Neural progenitor cell (in vitro differentiated cells): ENCODE measurements around the gene CAD. TPM values are rescaled to one million over a fixed set of nuclear protein-coding genes. Genes with fewer than 3 reads are reported as not detected.

Source experiments
- DNase-seq: peaks from one replicate; pipeline ENCODE4 v3.0.0-alpha.2; 2016; ENCODE audit warnings: low spot score
- H2AFZ ChIP-seq: fragments of 200-600 bp; sonication (generic); replicated peaks from 2 replicates; pipeline ENCODE4 v1.6.1; 2016; ENCODE audit warnings: antibody characterized with exemption
- H3F3A ChIP-seq: fragments of 200-600 bp; sonication (generic); 2 replicates; pipeline ENCODE4 v1.6.1; 2016; ENCODE audit warnings: antibody characterized with exemption, low read depth
- H3K27ac ChIP-seq: fragments of 200-600 bp; sonication (generic); 2 replicates; pipeline ENCODE4 v1.5.1; 2016; ENCODE audit warnings: mild to moderate bottlenecking
- H3K27me3 ChIP-seq: fragments of 200-600 bp; sonication (generic); 2 replicates; pipeline ENCODE4 v1.6.1; 2016; ENCODE audit warnings: mild to moderate bottlenecking, moderate library complexity
- H3K36me3 ChIP-seq: fragments of 200-600 bp; sonication (generic); 2 replicates; pipeline ENCODE4 v1.5.1; 2016
- H3K4me1 ChIP-seq: fragments of 200-600 bp; sonication (generic); 2 replicates; pipeline ENCODE4 v1.6.1; 2016; ENCODE audit warnings: mixed run types
- H3K4me2 ChIP-seq: fragments of 200-600 bp; sonication (generic); 2 replicates; pipeline ENCODE4 v1.6.1; 2016
- H3K4me3 ChIP-seq: fragments of 200-600 bp; sonication (generic); 2 replicates; pipeline ENCODE4 v1.5.1; 2016
- H3K79me2 ChIP-seq: fragments of 200-600 bp; sonication (generic); 2 replicates; pipeline ENCODE4 v1.6.1; 2016; ENCODE audit warnings: low read depth
- H3K9ac ChIP-seq: fragments of 200-600 bp; sonication (generic); 2 replicates; pipeline ENCODE4 v1.6.1; 2016
- H3K9me3 ChIP-seq: fragments of 200-600 bp; sonication (generic); 2 replicates; pipeline ENCODE4 v1.5.1; 2016; ENCODE audit warnings: low read depth
- H4K20me1 ChIP-seq: fragments of 200-600 bp; sonication (generic); 2 replicates; pipeline ENCODE4 v1.6.1; 2016; ENCODE audit warnings: low read depth
- H3K27ac Mint-ChIP-seq: 3 replicates; pipeline ENCODE4 v1.8.0; 2021; ENCODE audit warnings: mixed read lengths
- H3K27me3 Mint-ChIP-seq: 2 replicates; pipeline ENCODE4 v1.8.0; 2022; ENCODE audit warnings: low read depth, mild to moderate bottlenecking, inconsistent platforms, moderate library complexity, mixed read lengths; ENCODE audit not compliant: insufficient read depth
- H3K36me3 Mint-ChIP-seq: 3 replicates; pipeline ENCODE4 v1.8.0; 2021; ENCODE audit warnings: mixed read lengths
- H3K4me1 Mint-ChIP-seq: 3 replicates; pipeline ENCODE4 v1.8.0; 2021; ENCODE audit warnings: mixed read lengths
- H3K4me3 Mint-ChIP-seq: 3 replicates; pipeline ENCODE4 v1.8.0; 2021; ENCODE audit warnings: mild to moderate bottlenecking, moderate library complexity, mixed read lengths
- H3K9me3 Mint-ChIP-seq: 3 replicates; pipeline ENCODE4 v1.8.0; 2020; ENCODE audit warnings: mixed read lengths
- EZH2 ChIP-seq: fragments of 200-600 bp; sonication (generic); IDR thresholded peaks from 2 replicates; pipeline ENCODE4 v1.6.1; 2017; ENCODE audit warnings: antibody characterized with exemption, mild to moderate bottlenecking, moderate library complexity
- EZH2phosphoT487 ChIP-seq: fragments of 200-600 bp; sonication (generic); IDR thresholded peaks from 2 replicates; pipeline ENCODE4 v1.6.1; 2017; ENCODE audit warnings: antibody characterized with exemption
- total RNA-seq: library from RNA; depleted of rRNA; stranded (reverse); fragments of >200 nt; gene quantifications from 2 replicates; pipeline ENCODE4 v1.2.3, GENCODE V29; 2015; ENCODE audit warnings: low replicate concordance
- TF ChIP-seq, protein P1 (sequence below): fragments of 200-600 bp; sonication (generic); IDR thresholded peaks from 2 replicates; pipeline ENCODE4 v1.5.1; 2017; ENCODE audit warnings: antibody characterized with exemption, mild to moderate bottlenecking

Gene CAD
- total RNA-seq, 1 donor from 2014 or later = 26.5 TPM

DNA sequence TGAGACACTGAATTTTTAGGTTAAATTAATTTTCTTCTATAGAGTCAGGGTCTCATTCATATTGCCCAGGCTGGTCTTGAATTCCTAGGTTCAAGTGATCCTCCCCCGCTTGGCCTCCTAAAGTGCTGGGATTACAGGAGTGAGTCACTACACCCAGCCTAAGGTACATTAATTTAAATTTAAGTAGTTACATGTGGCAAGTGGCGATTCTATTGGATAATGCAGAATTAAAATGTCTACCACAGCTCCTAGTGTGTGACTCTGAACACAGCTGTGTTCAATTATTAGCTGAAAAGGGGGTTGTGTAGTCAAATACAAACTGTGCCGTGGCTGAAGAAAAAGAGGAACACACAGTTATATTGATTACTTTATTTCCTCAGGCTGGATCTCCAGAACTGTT is 2.2 kb upstream of the CAD start:
- no peak overlapping the region for H3K4me3 ChIP-seq
- H3K4me3 Mint-ChIP-seq = no peak overlapping the region
- no peak for DNase-seq
- TF ChIP-seq EZH2 (no peak), EZH2phosphoT487 (no peak)
- TF ChIP-seq, protein P1, sequence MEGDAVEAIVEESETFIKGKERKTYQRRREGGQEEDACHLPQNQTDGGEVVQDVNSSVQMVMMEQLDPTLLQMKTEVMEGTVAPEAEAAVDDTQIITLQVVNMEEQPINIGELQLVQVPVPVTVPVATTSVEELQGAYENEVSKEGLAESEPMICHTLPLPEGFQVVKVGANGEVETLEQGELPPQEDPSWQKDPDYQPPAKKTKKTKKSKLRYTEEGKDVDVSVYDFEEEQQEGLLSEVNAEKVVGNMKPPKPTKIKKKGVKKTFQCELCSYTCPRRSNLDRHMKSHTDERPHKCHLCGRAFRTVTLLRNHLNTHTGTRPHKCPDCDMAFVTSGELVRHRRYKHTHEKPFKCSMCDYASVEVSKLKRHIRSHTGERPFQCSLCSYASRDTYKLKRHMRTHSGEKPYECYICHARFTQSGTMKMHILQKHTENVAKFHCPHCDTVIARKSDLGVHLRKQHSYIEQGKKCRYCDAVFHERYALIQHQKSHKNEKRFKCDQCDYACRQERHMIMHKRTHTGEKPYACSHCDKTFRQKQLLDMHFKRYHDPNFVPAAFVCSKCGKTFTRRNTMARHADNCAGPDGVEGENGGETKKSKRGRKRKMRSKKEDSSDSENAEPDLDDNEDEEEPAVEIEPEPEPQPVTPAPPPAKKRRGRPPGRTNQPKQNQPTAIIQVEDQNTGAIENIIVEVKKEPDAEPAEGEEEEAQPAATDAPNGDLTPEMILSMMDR = no peak
- H3K27me3 ChIP-seq = no peaks in the 10 kb centered on the region
- H3F3A ChIP-seq = peaks cover 44% of the 10 kb centered on the region
- H3K79me2 ChIP-seq = peaks cover 62% of the 10 kb centered on the region
- no peak overlapping the region for H3K4me2 ChIP-seq
- H3K36me3 Mint-ChIP-seq = peaks cover 19% of the 10 kb centered on the region
- H3K9me3 ChIP-seq = no peaks in the 10 kb centered on the region
- no peak overlapping the region for H3K27ac Mint-ChIP-seq
- no peak overlapping the region for H3K27ac ChIP-seq
- H3K27me3 Mint-ChIP-seq = peaks cover 5% of the 10 kb centered on the region
- no peak overlapping the region for H2AFZ ChIP-seq
- H3K4me1 Mint-ChIP-seq = peaks cover 37% of the 10 kb centered on the region
- peaks cover 3% of the 10 kb centered on the region for H3K36me3 ChIP-seq
- no peaks in the 10 kb centered on the region for H3K9me3 Mint-ChIP-seq
- H4K20me1 ChIP-seq = no peaks in the 10 kb centered on the region
- H3K4me1 ChIP-seq = peaks cover 25% of the 10 kb centered on the region
- no peak overlapping the region for H3K9ac ChIP-seq

DNA sequence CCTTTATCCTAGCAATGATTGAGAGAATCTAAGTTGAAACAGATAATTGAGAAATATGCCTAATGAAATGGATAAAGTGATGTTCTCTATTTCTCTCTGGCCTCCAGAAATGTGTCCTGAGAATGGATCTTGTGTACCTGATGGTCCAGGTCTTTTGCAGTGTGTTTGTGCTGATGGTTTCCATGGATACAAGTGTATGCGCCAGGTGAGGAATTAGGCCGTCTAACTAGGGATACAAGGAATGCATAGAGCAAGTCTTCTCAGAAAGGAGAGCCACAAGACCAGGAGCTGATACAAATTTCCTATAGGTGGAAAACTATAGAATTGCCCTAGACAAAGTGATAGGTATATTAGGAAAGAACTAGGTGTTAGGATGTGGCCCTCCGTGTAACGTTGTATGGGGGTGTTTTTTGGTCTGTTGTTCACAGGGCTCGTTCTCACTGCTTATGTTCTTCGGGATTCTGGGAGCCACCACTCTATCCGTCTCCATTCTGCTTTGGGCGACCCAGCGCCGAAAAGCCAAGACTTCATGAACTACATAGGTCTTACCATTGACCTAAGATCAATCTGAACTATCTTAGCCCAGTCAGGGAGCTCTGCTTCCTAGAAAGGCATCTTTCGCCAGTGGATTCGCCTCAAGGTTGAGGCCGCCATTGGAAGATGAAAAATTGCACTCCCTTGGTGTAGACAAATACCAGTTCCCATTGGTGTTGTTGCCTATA is 592 bp upstream of the CAD start:
- TF ChIP-seq EZH2phosphoT487 = no peak
- TF ChIP-seq EZH2 = no peak
- TF ChIP-seq, protein P1 = no peak
- Histone ChIP-seq H2AFZ (peak overlapping the region; percentile 3), H3K27me3 (no peaks in the 10 kb centered on the region), H4K20me1 (no peaks in the 10 kb centered on the region), H3K9ac (no peak overlapping the region), H3K9me3 (no peaks in the 10 kb centered on the region), H3F3A (peaks cover 35% of the 10 kb centered on the region), H3K36me3 (peaks cover 5% of the 10 kb centered on the region), H3K4me1 (peaks cover 16% of the 10 kb centered on the region), H3K4me2 (peak overlapping the region; percentile 79), H3K27ac (peak overlapping the region; percentile 84), H3K4me3 (peak overlapping the region; percentile 59), H3K79me2 (peaks cover 54% of the 10 kb centered on the region)
- Mint-ChIP-seq H3K27ac (no peak overlapping the region), H3K27me3 (peaks cover 8% of the 10 kb centered on the region), H3K36me3 (peaks cover 29% of the 10 kb centered on the region), H3K4me3 (peak overlapping the region; percentile 87), H3K9me3 (no peaks in the 10 kb centered on the region), H3K4me1 (peaks cover 35% of the 10 kb centered on the region)
- no peak for DNase-seq

- DNase-seq = no peak
- Histone ChIP-seq H3K36me3 (peaks cover 5% of the 10 kb centered on the region), H3K4me2 (peak overlapping the region; percentile 79), H3K4me1 (peaks cover 9% of the 10 kb centered on the region), H3K27ac (no peak overlapping the region), H3F3A (peaks cover 20% of the 10 kb centered on the region), H3K4me3 (no peak overlapping the region), H3K27me3 (no peaks in the 10 kb centered on the region), H3K9me3 (no peaks in the 10 kb centered on the region), H4K20me1 (no peaks in the 10 kb centered on the region), H3K79me2 (peaks cover 43% of the 10 kb centered on the region), H2AFZ (no peak overlapping the region), H3K9ac (no peak overlapping the region)
- Mint-ChIP-seq H3K9me3 (no peaks in the 10 kb centered on the region), H3K36me3 (peaks cover 37% of the 10 kb centered on the region), H3K27me3 (peaks cover 9% of the 10 kb centered on the region), H3K4me3 (peak overlapping the region; percentile 37), H3K4me1 (peaks cover 23% of the 10 kb centered on the region), H3K27ac (no peak overlapping the region)
- TF ChIP-seq EZH2phosphoT487 (no peak), EZH2 (no peak)
- TF ChIP-seq, protein P1 = no peak
Observed at GRCh38 chr2:27218614-27219013, 1.4 kb downstream of the CAD start.
